GM12864 (cell line): ENCODE results near the gene SGK1.

Source experiments
- DNase-seq: peaks from one replicate; pipeline ENCODE4 v3.0.0-alpha.2; 2011; ENCODE audit warnings: low read depth
- H3K4me3 ChIP-seq: 2 replicates; pipeline ENCODE4 v1.5.1; 2011; ENCODE audit warnings: mild to moderate bottlenecking, low read depth, low read length, control low read depth
- CTCF ChIP-seq: IDR thresholded peaks from 2 replicates; pipeline ENCODE4 v1.5.1; 2011; ENCODE audit warnings: low read depth, mild to moderate bottlenecking, moderate library complexity, low read length, control low read depth, inconsistent platforms; ENCODE audit errors: missing control alignments

Gene SGK1

GRCh38 chr6:134173366-134173725 lies 144.6 kb downstream of the SGK1 start:
- no peak for TF ChIP-seq CTCF
- no peak for DNase-seq
- peak overlapping the region; percentile 34; the same call in 1 of the 2 replicates for H3K4me3 ChIP-seq

- peak overlapping the region; percentile 34 for H3K4me3 ChIP-seq
- no peak for TF ChIP-seq CTCF
- DNase-seq = no peak
Measured at GRCh38 chr6:134172706-134173365, 145.1 kb downstream of the SGK1 start.

GRCh38 chr6:134172020-134172705 lies 145.7 kb downstream of the SGK1 start:
- no peak for DNase-seq
- peak overlapping the region; percentile 34; the same call in 1 of the 2 replicates for H3K4me3 ChIP-seq
- no peak for TF ChIP-seq CTCF

GRCh38 chr6:134171517-134171916 lies 146.4 kb downstream of the SGK1 start:
- TF ChIP-seq CTCF = no peak
- H3K4me3 ChIP-seq = no peak overlapping the region

GRCh38 chr6:134170844-134171243 lies 147.1 kb downstream of the SGK1 start:
- DNase-seq = no peak
- no peak overlapping the region for H3K4me3 ChIP-seq
- TF ChIP-seq CTCF = no peak

More at GRCh38 chr6:134171517-134171916, 146.4 kb downstream of the SGK1 start:
- DNase-seq = no peak

- no peak overlapping the region for H3K4me3 ChIP-seq
- TF ChIP-seq CTCF = no peak
- DNase-seq = no peak
Measured at GRCh38 chr6:134169871-134170486, 147.9 kb downstream of the SGK1 start.
